Brain microvascular endothelial cell (primary cell): ENCODE data around the gene SIRT4.

Source experiments
- DNase-seq: peaks from one replicate; pipeline ENCODE4 v3.0.0-alpha.2; 2020
- H3K27ac ChIP-seq: fragments of 250-450 bp; sonication (Bioruptor Pico); 2 replicates; pipeline ENCODE4 v1.5.1; 2020; ENCODE audit warnings: mild to moderate bottlenecking, moderate library complexity
- H3K27me3 ChIP-seq: fragments of 250-450 bp; sonication (Bioruptor Pico); replicated peaks from 2 replicates; pipeline ENCODE4 v1.5.1; 2020; ENCODE audit warnings: mild to moderate bottlenecking
- H3K36me3 ChIP-seq: fragments of 250-450 bp; sonication (Bioruptor Pico); replicated peaks from 2 replicates; pipeline ENCODE4 v1.5.1; 2020; ENCODE audit warnings: mild to moderate bottlenecking
- H3K4me3 ChIP-seq: 2 replicates; pipeline ENCODE4 v1.5.1; 2011; ENCODE audit warnings: low read depth, mild to moderate bottlenecking, control low read depth, low read length, moderate library complexity
- CTCF ChIP-seq: IDR thresholded peaks from 2 replicates; pipeline ENCODE4 v1.5.1; 2011; ENCODE audit warnings: low read depth, mild to moderate bottlenecking, moderate library complexity, low read length, control low read depth, inconsistent platforms; ENCODE audit errors: missing control alignments
- in situ Hi-C: cut with HindIII; loops from 2 replicates; pipeline ENCODE4 v1.10.0; 2017; ENCODE audit warnings: low sequenced_read_pairs, low pct_ligation_motif_present

SIRT4 gene

DNA sequence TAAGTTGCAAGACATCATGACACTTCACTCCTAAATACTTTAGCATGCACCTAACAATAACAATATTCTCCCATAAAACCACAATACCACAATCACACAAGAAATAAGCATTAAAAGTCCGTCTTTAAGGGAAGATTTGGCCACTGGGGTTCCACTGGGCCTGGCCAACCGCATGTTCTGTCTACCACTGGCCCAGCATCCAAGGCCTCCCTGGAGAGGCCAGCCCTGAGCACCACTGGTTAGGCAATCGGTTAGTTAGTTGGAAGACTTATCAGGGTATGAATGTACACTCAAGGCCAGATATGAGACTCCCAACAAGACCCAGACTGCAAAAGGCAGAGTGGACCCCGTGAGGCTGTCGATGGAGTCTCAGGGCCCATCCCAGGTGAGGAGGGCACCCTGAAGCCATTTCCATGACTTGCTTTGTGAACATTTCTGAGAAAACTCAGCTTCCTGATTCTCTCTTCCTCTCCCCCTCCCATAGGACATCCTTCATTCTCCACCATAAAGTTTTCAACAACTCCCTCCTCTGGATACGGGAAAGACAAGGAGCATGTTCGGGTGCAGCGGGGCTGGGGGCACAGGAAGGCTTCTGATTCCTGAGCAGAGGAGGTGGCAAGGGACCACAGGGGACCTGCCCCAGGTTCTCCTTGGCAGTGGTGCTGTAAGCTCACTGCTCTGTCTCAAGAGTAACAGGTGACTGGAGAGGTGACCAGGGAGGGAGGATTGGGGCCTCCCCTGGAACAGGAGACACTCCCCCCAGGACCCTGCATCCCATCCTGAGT, 42.5 kb upstream of the SIRT4 start:
- Histone ChIP-seq H3K36me3 (peaks cover 13% of the 10 kb centered on the region), H3K4me3 (no peak overlapping the region), H3K27ac (no peak overlapping the region), H3K27me3 (no peaks in the 10 kb centered on the region)
- in situ Hi-C loops: no loop called here
- no peak for TF ChIP-seq CTCF
- no peak for DNase-seq

DNA sequence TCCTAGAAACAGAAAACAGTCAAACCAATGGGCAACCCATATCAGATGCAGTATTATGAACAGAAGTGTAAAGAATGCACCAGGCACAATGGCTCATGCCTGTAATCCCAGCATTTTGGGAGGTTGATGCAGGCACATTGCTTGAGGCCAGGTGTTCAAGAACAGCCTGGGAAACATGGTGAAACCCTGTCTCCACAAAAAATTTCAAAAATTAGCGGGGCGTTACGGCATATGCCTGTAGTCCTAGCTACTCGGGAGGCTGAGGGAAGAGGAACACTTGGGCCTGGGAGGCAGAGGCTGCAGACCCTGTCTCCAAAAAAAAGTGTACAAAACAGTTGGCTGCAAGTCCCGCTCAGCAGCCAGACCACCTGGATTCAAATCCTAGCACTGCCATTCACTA, 41.5 kb upstream of the SIRT4 start:
- Histone ChIP-seq H3K27me3 (no peaks in the 10 kb centered on the region), H3K27ac (no peak overlapping the region), H3K4me3 (no peak overlapping the region), H3K36me3 (peaks cover 6% of the 10 kb centered on the region)
- in situ Hi-C loops: no loop called here
- DNase-seq: no peak
- TF ChIP-seq CTCF: no peak

DNA sequence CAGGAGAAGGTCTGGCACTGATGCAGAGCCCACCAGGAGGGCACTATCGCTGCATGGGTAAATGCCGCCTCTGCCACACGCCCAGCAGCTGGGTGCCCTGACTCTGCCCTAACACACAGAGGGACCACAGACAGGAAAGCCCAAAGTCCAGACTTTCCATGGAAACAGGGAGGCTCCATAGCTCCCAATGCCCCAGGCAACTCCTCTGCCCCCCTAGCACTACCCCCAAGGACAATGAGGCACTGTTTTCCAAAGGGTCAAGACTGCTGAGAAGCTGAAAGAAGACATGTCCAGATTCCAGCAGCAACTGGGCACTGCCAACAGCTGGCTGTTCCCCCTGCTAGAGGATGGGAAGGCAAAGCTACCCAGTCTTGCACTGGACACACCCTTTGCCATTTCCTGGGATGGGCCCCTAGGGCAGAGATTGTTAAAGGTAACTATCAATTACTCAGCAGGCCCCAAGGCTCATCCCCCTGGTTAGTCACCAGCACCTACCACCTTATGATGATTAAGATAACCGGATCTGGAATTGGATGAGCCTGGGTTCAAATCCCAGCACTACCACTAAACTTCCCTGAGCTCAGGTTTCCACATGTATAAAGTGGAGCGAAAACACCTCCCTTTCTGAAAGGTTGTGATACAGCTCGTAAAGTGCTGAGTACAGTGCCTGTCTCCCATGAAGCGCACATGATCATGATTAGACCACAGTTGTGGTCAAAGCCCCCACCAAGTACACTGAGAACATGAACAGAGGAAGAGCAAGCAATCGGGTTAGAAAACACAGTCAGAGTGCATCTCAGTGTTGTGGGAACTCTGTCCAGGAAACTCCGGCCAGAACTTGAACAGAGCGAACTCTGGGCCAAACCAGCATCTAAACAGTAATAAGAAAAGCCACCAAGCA, 39.9 kb upstream of the SIRT4 start:
- DNase-seq: no peak
- Histone ChIP-seq H3K27me3 (no peaks in the 10 kb centered on the region), H3K4me3 (peak overlapping the region; percentile 84), H3K36me3 (peaks cover 6% of the 10 kb centered on the region), H3K27ac (peak overlapping the region; percentile 8)
- TF ChIP-seq CTCF: no peak
- in situ Hi-C loops: no loop called here

DNA sequence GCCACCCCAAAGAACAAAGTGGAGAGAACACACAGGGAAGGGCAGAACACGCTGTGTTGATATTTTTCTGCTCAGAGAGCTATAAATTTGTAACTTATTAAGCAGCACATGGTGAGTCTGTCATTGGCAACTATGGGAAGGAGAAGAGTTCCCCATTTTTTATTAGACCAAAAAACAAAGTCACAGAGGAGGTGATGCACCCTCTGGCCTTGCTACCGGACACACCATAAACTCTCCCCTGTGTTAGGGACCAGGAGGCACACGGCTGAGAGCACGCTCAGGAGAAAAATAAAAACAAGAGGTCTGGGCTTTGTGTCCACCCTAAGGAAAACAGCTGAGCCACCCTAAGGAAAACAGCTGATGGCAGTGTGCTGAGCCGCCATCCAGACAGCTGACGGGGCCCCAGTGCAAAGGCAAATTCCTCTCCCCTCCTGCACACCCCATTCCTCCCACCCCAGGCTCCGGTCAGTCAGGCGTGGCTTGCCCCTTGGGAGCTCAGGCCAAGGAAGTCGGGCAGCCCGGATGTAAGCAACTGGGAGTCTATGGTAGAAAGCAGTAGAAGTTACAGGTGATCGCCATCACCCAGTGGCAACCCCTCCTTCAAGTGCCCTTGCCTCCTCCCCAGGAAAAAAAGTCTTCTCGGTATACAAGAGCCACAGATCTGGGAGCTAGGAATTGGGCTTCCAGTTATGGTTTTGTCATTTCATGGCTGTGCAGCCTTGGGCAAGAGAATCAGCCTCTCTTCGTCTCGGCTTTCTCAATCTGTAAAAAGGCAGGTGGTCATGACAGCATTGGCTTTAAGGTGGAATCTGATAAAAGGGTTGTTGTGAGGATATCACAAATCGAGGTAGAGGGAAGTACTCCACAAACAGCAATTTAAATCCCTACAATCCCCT, 39.0 kb upstream of the SIRT4 start:
- H3K4me3 ChIP-seq: peak overlapping the region; percentile 84
- no peak for TF ChIP-seq CTCF
- no peaks in the 10 kb centered on the region for H3K27me3 ChIP-seq
- H3K27ac ChIP-seq: peak overlapping the region; percentile 8
- in situ Hi-C loops: no loop called here
- DNase-seq: no peak
- H3K36me3 ChIP-seq: peaks cover 6% of the 10 kb centered on the region

- DNase-seq: no peak
- no peaks in the 10 kb centered on the region for H3K27me3 ChIP-seq
- H3K36me3 ChIP-seq: peaks cover 6% of the 10 kb centered on the region
- no peak for TF ChIP-seq CTCF
- H3K4me3 ChIP-seq: peak overlapping the region; percentile 84
- in situ Hi-C loops: no loop called here
- H3K27ac ChIP-seq: peak overlapping the region; percentile 8
These were observed 38.4 kb upstream of the SIRT4 start for GRCh38 chr12:120263748-120264085.
